Aorta (tissue), 5 donors: ENCODE measurements around the gene FCF1. TPM values are rescaled to one million over a fixed set of nuclear protein-coding genes. Genes with fewer than 3 reads are reported as not detected.

Experiments
- ATAC-seq: fragments of 200-7000 bp; cut with Tn5 transposase; one replicate; pipeline ENCODE4 v1.9.1; 2022; ENCODE audit warnings: moderate library complexity; ENCODE audit not compliant: low FRiP score
- DNase-seq, 2 donors: peaks; one replicate each; pipeline ENCODE4 v3.0.0-alpha.2; 2020
- H3K27ac ChIP-seq, 2 donors: one replicate each; pipeline ENCODE4 v1.5.1; 2013; ENCODE audit warnings: low read length in 2 of 2, mild to moderate bottlenecking in 2 of 2, moderate library complexity in 2 of 2, control low read depth in 1 of 2, inconsistent platforms in 1 of 2, low read depth in 1 of 2
- H3K27me3 ChIP-seq, 2 donors: one replicate each; pipeline ENCODE4 v1.6.1; 2013; ENCODE audit warnings: control low read depth in 1 of 2, low read length in 1 of 2, mild to moderate bottlenecking in 1 of 2, moderate library complexity in 1 of 2; ENCODE audit not compliant: insufficient read depth in 2 of 2, control insufficient read depth in 1 of 2
- H3K36me3 ChIP-seq, 2 donors: one replicate each; pipeline ENCODE4 v1.6.1; 2013; ENCODE audit warnings: control low read depth in 1 of 2, low read length in 1 of 2, mild to moderate bottlenecking in 1 of 2; ENCODE audit not compliant: insufficient read depth in 2 of 2, control insufficient read depth in 1 of 2
- H3K4me1 ChIP-seq, 2 donors: one replicate each; pipeline ENCODE4 v1.6.1; 2013; ENCODE audit warnings: low read length in 2 of 2, control low read depth in 1 of 2, mild to moderate bottlenecking in 1 of 2, moderate library complexity in 1 of 2; ENCODE audit not compliant: insufficient read depth in 2 of 2, control insufficient read depth in 1 of 2
- H3K4me3 ChIP-seq, 2 donors: one replicate each; pipeline ENCODE4 v1.5.1; 2013; ENCODE audit warnings: low read length in 2 of 2, control low read depth in 1 of 2, mild to moderate bottlenecking in 1 of 2
- H3K9me3 ChIP-seq: one replicate; pipeline ENCODE4 v1.6.1; 2013; ENCODE audit warnings: mild to moderate bottlenecking, low read length; ENCODE audit not compliant: control insufficient read depth
- WGBS, 2 donors: extraction: QIAGEN DNeasy Blood & Tissue Kit; methylation state at CpG; one replicate each; pipeline ENCODE4 v1.1.7; 2013; 5-methylcytosine and 5-hydroxymethylcytosine counted together
- intact Hi-C, 2 donors: fragments of 100-400 bp; cut with DNase I; formaldehyde crosslinking; loops; one replicate each; pipeline versions ENCODE4 v1.14.2 to v1.15.0; 2022
- long read RNA-seq, 2 donors: library from polyadenylated mRNA; unstranded; transcript quantifications; one replicate each; pipeline ENCODE4 v2.0.0, GENCODE V29; 2020 to 2021
- polyA plus RNA-seq, 2 donors: library from polyadenylated mRNA; stranded (reverse); fragments of 200-250 nt; gene quantifications; one replicate each; pipeline ENCODE4 v1.2.3, GENCODE V29; 2013
- total RNA-seq, 2 donors: library from RNA; stranded (reverse); fragmentation: NEBNext Ultra II Directional; extraction: Animal tissue kit (Norgen Biotek cat#: 25700); gene quantifications; one replicate each; pipeline ENCODE4 v1.2.1, GENCODE V29; 2021
- donor health status: healthy with polysubstance abuse.
- donor health status: Bipolar disorder and iron deficiency.
- donor health status: DM: no; HTN: no; CAD: no.
- donor health status: DM: no; HTN: no; CAD: no.
- donor health status: DM: yes; HTN: yes; CAD: no.

FCF1 gene
- 10 to 100 TPM; 40.8 to 42.4 TPM for total RNA-seq
- polyA plus RNA-seq, result 10 to 100 TPM; 22.6 to 25.9 TPM
- long read RNA-seq, donor 1, partial matches to known transcripts, result 0 of 5 reads
- long read RNA-seq, donor 1, other reads (novel, unspliced or antisense), result 5 of 5 reads
- long read RNA-seq, donor 2, full-length matches to known transcripts, result 3 of 10 reads
- long read RNA-seq, donor 2, partial matches to known transcripts, result 2 of 10 reads
- long read RNA-seq, donor 2, other reads (novel, unspliced or antisense), result 5 of 10 reads

DNA sequence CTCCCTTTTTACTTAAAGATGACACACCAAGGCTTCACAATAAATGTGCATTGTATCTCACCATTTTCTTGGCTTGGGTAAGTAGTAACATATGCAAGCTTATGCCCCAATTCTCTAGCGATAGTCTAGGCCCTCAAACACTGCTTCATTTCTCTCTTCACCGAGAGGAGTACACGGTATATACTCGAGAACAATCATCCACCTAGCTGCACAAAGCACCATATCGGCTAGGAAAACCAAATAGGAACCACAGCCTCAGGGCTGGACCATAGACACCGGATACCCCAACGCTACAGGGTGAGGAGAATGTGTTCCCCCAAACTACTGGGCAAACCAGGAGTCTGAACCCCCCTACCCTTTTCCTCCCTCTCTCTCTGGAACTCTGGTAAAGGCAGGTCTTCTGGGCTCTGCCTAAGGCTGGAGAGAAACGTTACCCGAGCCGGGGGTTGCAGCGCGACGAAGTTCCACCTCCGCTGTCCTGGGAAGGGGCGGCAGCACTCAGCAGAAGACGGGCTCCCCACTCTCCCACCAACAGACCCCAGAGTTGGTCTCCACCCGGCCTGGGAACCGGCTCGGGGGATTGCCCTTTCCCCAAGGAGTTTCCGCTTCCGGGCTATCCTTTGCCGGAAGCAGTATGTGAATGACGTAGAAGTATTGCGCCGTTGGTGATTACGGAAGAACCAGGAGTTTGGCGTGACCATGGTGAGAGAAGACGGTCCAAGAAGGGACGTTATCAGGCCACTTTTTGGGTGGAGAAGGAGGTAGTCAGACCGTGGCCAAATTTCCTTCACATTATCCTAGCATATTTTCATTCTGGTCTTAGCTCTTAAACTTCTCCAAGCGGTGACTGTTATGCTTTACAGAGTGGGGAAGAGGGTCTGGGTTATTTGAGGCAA is at the start of gene FCF1, which contains the start of gene AREL1:
Gene FCF1 (plus strand): TSS at position 646 of the 896 bp plus-strand sequence. CDS start 54 bp downstream, at position 700.
Gene AREL1 (minus strand): TSS at position 582 of the 896 bp plus-strand sequence. CDS start 27,465 bp downstream, outside the sequence.
- Histone ChIP-seq H3K27me3 (no peaks in the 10 kb centered on the region), H3K4me3 (peak within 1 kb of the TSS; percentile 72 to 91), H3K27ac (peak within 1 kb of the TSS; percentile 2 to 34), H3K9me3 (no peaks in the 10 kb centered on the region), H3K36me3 (peaks cover 0 to 2% of the 10 kb centered on the region in 2 donors), H3K4me1 (no peaks in the 10 kb centered on the region)
- intact Hi-C loops, result loop anchor here (2.0 to 10.0 kb wide), 5 partner anchors 40 to 210 kb away; partner anchors contain the start of gene LTBP2 (in 2 of the 2)
- WGBS, 2 donors, result 0% methylated on average over 31 of the region's 31 CpGs
- DNase-seq (peak; percentile 84 to 89), ATAC-seq (peak; percentile 95)

DNA sequence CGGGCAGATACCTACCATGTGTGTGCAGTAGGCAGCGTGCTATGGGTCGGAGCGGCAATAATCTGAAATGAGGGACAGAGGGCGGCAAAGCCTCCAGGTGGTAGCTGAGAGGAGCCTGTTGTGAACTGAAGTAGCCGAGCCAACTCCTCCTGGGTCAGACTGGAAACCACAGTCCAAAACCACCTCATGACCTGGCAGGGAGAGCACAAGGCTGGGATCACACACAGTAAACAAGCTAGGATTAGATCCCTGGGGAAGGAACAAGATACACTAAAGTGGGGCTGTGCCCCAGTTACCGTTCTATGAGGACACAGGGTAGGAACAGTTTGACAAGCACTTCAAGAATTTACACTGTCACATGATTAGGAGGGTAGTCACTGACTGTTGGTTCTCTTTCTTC is 49.1 kb upstream of the FCF1 start:
- Histone ChIP-seq H3K4me3 (no peak overlapping the region), H3K9me3 (no peaks in the 10 kb centered on the region), H3K36me3 (peaks cover 3 to 4% of the 10 kb centered on the region in 2 donors), H3K27me3 (no peaks in the 10 kb centered on the region), H3K4me1 (peaks cover 5 to 26% of the 10 kb centered on the region in 2 donors), H3K27ac (peak overlapping the region; percentile 49 to 96)
- WGBS, 2 donors, result 60 to 62% methylated on average over 7 of the region's 7 CpGs
- intact Hi-C loops, result no loop called here
- peak in 1 of 2 donors; percentile 39 for DNase-seq
- ATAC-seq, result peak; percentile 45

- WGBS, 2 donors, result 89 to 91% methylated on average over 2 of the region's 2 CpGs
- Histone ChIP-seq H3K4me1 (peaks cover 5 to 26% of the 10 kb centered on the region in 2 donors), H3K4me3 (no peak overlapping the region), H3K36me3 (peaks cover 3 to 10% of the 10 kb centered on the region in 2 donors), H3K27ac (no peak overlapping the region), H3K9me3 (no peaks in the 10 kb centered on the region), H3K27me3 (no peaks in the 10 kb centered on the region)
- ATAC-seq (no peak), DNase-seq (no peak)
- intact Hi-C loops, result no loop called here
Observed at GRCh38 chr14:74664717-74665116, 48.2 kb upstream of the FCF1 start.

DNA sequence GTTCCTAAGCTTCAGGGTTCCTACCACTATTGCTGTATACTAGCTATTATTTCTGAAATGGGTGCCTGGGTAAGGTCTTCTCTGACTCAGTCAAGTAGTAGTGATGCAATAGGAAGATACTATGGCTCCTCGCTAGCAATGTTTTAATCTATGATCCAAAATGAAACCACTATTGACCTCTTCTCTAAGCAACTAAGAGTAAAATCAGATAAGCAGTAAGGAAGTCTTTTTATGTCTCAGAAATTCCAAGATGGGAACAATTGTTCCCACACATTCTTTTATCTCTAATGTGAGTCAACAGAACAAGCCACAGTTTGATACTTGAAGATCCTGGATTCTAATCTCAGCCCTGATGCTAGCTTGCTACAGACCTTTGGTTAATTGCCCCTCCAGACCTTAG is 45.2 kb upstream of the FCF1 start:
- Histone ChIP-seq H3K4me1 (peaks cover 3 to 9% of the 10 kb centered on the region in 2 donors), H3K9me3 (no peaks in the 10 kb centered on the region), H3K27ac (peak overlapping the region in 1 of 2 donors; percentile 12), H3K4me3 (no peak overlapping the region), H3K27me3 (no peaks in the 10 kb centered on the region), H3K36me3 (peaks cover 5 to 10% of the 10 kb centered on the region in 2 donors)
- intact Hi-C loops, result no loop called here
- 91 to 96% methylated on average over 1 of the region's 1 CpG for WGBS, 2 donors
- DNase-seq (no peak), ATAC-seq (no peak)

GRCh38 chr14:74669256-74669655 is 43.7 kb upstream of the FCF1 start:
- Histone ChIP-seq H3K4me3 (no peak overlapping the region), H3K27ac (no peak overlapping the region), H3K36me3 (peaks cover 4 to 10% of the 10 kb centered on the region in 2 donors), H3K4me1 (no peaks in the 10 kb centered on the region), H3K27me3 (no peaks in the 10 kb centered on the region), H3K9me3 (no peaks in the 10 kb centered on the region)
- ATAC-seq (no peak), DNase-seq (no peak)
- intact Hi-C loops, result no loop called here
- 61 to 64% methylated on average over 1 of the region's 1 CpG for WGBS, 2 donors

DNA sequence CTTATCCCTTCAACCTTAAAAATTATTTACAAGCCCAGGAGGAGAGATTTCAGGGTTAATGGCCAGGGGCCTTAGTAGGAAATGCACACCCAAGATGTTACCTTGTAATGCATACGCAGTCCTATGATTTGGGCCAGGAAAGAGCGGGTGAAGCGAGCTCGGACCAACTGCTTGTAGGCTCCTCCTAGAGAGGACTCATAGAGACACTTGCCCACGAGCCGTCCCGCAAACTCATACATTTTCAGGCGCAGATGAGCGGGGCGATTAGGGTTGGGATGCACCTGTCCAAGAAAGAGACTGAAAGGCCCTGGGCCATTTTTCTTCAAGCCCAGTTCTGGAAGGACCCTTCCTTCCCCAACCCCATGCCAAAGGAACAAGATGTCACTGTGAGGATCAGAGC is 43.1 kb upstream of the FCF1 start:
- DNase-seq (peak in 1 of 2 donors; percentile 57), ATAC-seq (no peak)
- H3K4me3 ChIP-seq, result no peak overlapping the region
- WGBS, 2 donors, result 98% methylated on average over 10 of the region's 10 CpGs
- no peaks in the 10 kb centered on the region for H3K4me1 ChIP-seq
- H3K27ac ChIP-seq, result peak overlapping the region; percentile 17 to 69
- H3K9me3 ChIP-seq, result no peaks in the 10 kb centered on the region
- intact Hi-C loops, result loop anchor here in 1 of 2 donors (5.0 kb wide), 2 partner anchors 42 to 58 kb away; partner anchors contain the start of genes AREL1, FCF1 and LTBP2
- peaks cover 4 to 10% of the 10 kb centered on the region in 2 donors for H3K36me3 ChIP-seq
- no peaks in the 10 kb centered on the region for H3K27me3 ChIP-seq

DNA sequence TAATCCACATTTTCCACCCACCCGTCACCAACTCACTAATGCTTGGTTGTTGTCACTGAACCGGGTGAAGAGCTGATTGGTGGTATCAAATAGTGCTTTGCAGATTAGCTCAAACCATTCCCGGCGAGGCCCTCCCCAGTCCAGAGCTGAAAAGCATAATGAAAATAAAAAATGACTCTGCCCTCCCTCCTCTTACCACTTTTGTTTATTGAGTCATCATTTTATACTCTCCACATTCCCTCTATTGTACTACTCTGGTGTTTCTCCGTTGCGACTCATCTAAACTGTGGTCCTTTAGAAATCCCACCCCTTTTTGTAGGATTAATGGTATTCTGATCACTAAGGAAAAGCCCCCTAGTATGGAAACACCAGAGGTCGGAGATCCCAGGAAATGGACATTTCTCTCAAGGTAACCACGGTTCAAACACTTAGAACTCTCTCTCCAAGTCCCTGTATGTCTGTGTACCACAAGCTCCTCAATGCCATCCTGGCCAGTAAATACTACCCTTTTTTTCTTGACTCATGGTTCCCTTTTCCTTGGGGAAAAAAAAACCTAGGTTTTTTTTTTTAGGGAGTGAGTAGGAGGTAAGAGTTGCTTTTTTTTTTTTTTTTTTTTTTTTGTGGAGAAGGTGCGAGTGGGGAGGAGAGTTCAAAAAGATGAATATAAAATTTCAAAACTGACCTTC is 42.1 kb upstream of the FCF1 start:
- ATAC-seq (no peak), DNase-seq (no peak)
- intact Hi-C loops, result loop anchor here in 1 of 2 donors (5.0 kb wide), 2 partner anchors 41 to 59 kb away; partner anchors contain the start of genes AREL1, FCF1 and LTBP2
- H3K4me3 ChIP-seq, result no peak overlapping the region
- H3K27me3 ChIP-seq, result no peaks in the 10 kb centered on the region
- H3K36me3 ChIP-seq, result peaks cover 6 to 10% of the 10 kb centered on the region in 2 donors
- H3K9me3 ChIP-seq, result no peaks in the 10 kb centered on the region
- H3K27ac ChIP-seq, result peak overlapping the region; percentile 69 to 71
- H3K4me1 ChIP-seq, result no peaks in the 10 kb centered on the region
- 13 to 29% methylated on average over 9 of the region's 9 CpGs for WGBS, 2 donors

GRCh38 chr14:74671789-74672188 is 41.2 kb upstream of the FCF1 start:
- ATAC-seq (peak; percentile 66), DNase-seq (peak in 1 of 2 donors; percentile 68)
- Histone ChIP-seq H3K4me3 (no peak overlapping the region), H3K27ac (peak overlapping the region; percentile 28 to 69), H3K27me3 (no peaks in the 10 kb centered on the region), H3K9me3 (no peaks in the 10 kb centered on the region), H3K36me3 (peaks cover 8 to 10% of the 10 kb centered on the region in 2 donors), H3K4me1 (no peaks in the 10 kb centered on the region)
- 4 to 8% methylated on average over 4 of the region's 4 CpGs for WGBS, 2 donors
- intact Hi-C loops, result loop anchor here in 1 of 2 donors (5.0 kb wide), 2 partner anchors 41 to 59 kb away; partner anchors contain the start of genes AREL1, FCF1 and LTBP2
